ENCODE results near the gene CYB561. TPM values are rescaled to one million over a fixed set of nuclear protein-coding genes. Genes with fewer than 3 reads are reported as not detected.
"Not testable (repeated sequence)": the region's sequence is repeated elsewhere in the genome, so short reads cannot be mapped to it uniquely, and the experiment has no call there.

Gene CYB561
- total RNA-seq, 2 donors from 2014 or later = 24.4 to 27.5 TPM

DNA sequence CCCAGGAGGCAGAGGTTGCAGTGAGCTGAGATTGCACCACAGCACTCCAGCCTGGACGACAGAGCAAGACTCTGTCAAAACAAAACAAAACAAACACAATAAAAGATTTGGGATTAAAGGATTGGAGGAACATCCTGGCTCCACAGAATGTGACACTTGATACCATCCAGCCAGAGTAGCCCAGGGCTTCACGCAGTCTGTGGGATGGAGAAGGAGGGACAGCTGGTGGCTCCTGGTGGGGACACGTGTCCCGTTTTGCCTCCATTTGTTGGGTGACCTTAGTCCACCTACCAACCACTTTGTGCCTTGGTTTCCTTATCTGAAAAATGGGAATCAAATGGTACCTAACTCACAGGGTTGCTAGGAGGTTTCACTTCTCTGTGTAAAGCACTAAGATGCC, 12.4 kb upstream of the CYB561 start:
- no peak for DNase-seq
- H3K4me3 Mint-ChIP-seq = no peak overlapping the region

DNA sequence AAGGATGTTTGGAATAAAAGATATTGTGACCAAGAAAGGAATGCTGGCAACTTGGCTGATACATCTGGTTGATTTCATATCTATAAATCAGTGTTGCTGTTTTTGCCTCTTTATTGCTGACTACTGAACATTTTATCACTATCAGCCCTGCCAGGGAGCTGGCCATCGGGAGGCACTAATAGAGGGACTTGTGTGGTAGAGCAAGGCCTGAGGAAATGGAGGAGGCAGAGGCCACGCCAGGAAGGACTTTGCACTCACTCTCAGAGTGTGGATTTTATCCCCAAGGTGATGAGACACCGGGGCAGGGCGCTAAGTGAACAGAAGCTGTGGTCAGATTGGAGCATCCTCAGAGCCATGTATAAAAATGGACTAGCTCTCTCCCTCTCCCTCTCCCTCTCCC, 9.3 kb upstream of the CYB561 start:
- Mint-ChIP-seq H3K27me3 (ENCODE audit: insufficient read depth) (peaks cover 2% of the 10 kb centered on the region), H3K4me1 (peaks cover 4% of the 10 kb centered on the region), H3K36me3 (ENCODE audit: low read depth) (peaks cover 2% of the 10 kb centered on the region), H3K4me3 (no peak overlapping the region), H3K9me3 (peaks cover 12% of the 10 kb centered on the region), H3K27ac (no peak overlapping the region)
- no peak overlapping the region for H3K27ac ChIP-seq (ENCODE audit: low read depth, low read length)
- TF ChIP-seq, protein P1, sequence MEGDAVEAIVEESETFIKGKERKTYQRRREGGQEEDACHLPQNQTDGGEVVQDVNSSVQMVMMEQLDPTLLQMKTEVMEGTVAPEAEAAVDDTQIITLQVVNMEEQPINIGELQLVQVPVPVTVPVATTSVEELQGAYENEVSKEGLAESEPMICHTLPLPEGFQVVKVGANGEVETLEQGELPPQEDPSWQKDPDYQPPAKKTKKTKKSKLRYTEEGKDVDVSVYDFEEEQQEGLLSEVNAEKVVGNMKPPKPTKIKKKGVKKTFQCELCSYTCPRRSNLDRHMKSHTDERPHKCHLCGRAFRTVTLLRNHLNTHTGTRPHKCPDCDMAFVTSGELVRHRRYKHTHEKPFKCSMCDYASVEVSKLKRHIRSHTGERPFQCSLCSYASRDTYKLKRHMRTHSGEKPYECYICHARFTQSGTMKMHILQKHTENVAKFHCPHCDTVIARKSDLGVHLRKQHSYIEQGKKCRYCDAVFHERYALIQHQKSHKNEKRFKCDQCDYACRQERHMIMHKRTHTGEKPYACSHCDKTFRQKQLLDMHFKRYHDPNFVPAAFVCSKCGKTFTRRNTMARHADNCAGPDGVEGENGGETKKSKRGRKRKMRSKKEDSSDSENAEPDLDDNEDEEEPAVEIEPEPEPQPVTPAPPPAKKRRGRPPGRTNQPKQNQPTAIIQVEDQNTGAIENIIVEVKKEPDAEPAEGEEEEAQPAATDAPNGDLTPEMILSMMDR (conservative IDR thresholded peaks at IDR 0.05) = no peak
- H3K27me3 ChIP-seq (ENCODE audit: control insufficient read depth, insufficient read depth, low read length, poor library complexity, severe bottlenecking) = no peaks in the 10 kb centered on the region
- no peaks in the 10 kb centered on the region for H3K36me3 ChIP-seq (ENCODE audit: control insufficient read depth, insufficient read depth, low read length)
- H3K4me3 ChIP-seq (ENCODE audit: low read length) = no peak overlapping the region
- no peaks in the 10 kb centered on the region for H3K4me1 ChIP-seq (ENCODE audit: control insufficient read depth, insufficient read depth, low read length)
- no peaks in the 10 kb centered on the region for H3K9me3 ChIP-seq (ENCODE audit: control insufficient read depth, low read length)
- 88 to 100% methylated on average over 1 to 4 of the region's 4 CpGs for WGBS, 2 experiments (ENCODE audit: insufficient coverage in 1 of 2, insufficient read length in 1 of 2)
- no peak for DNase-seq
- no peak overlapping the region for H3K9ac ChIP-seq (ENCODE audit: extremely low read depth, low read length, poor library complexity, severe bottlenecking)

More for the DNA sequence above, 12.4 kb upstream of the CYB561 start:
- Histone ChIP-seq H3K9ac (ENCODE audit: extremely low read depth, low read length, poor library complexity, severe bottlenecking) (no peak overlapping the region), H3K4me3 (ENCODE audit: low read length) (no peak overlapping the region), H3K9me3 (ENCODE audit: control insufficient read depth, low read length) (no peaks in the 10 kb centered on the region), H3K27ac (ENCODE audit: low read depth, low read length) (no peak overlapping the region), H3K36me3 (ENCODE audit: control insufficient read depth, insufficient read depth, low read length) (no peaks in the 10 kb centered on the region), H3K27me3 (ENCODE audit: control insufficient read depth, insufficient read depth, low read length, poor library complexity, severe bottlenecking) (no peaks in the 10 kb centered on the region), H3K4me1 (ENCODE audit: control insufficient read depth, insufficient read depth, low read length) (no peaks in the 10 kb centered on the region)
- H3K36me3 Mint-ChIP-seq (ENCODE audit: low read depth) = peaks cover 2% of the 10 kb centered on the region
- peaks cover 4% of the 10 kb centered on the region for H3K4me1 Mint-ChIP-seq
- H3K9me3 Mint-ChIP-seq = peaks cover 12% of the 10 kb centered on the region
- 78 to 94% methylated on average over 3 to 4 of the region's 4 CpGs for WGBS, 2 experiments (ENCODE audit: insufficient coverage in 1 of 2, insufficient read length in 1 of 2)
- no peak overlapping the region for H3K27ac Mint-ChIP-seq
- H3K27me3 Mint-ChIP-seq (ENCODE audit: insufficient read depth) = peaks cover 2% of the 10 kb centered on the region
- TF ChIP-seq, protein P1 (conservative IDR thresholded peaks at IDR 0.05) = no peak

DNA sequence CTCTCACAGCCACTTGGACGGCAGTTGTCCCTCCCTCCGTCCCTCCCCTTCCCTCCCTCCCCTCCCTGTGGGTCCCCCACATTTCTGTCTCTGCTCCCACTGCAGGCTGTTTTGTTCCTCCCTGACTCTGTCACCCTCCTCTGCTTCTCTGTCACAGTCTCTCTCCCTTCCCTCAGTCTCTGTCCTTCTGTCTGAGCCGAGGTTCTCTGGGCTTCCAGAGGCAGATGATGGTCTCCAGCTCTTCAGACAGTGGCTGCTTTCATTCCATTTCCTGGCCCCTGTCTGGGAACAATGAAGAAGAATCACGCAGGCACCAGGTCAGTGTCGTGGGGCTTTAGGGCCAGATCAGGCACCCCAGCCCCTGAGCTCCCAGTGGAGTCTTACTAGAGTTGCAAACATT, 8.8 kb upstream of the CYB561 start:
- Histone ChIP-seq H3K27ac (ENCODE audit: low read depth, low read length) (no peak overlapping the region), H3K27me3 (ENCODE audit: control insufficient read depth, insufficient read depth, low read length, poor library complexity, severe bottlenecking) (no peaks in the 10 kb centered on the region), H3K9ac (ENCODE audit: extremely low read depth, low read length, poor library complexity, severe bottlenecking) (no peak overlapping the region), H3K9me3 (ENCODE audit: control insufficient read depth, low read length) (no peaks in the 10 kb centered on the region), H3K4me1 (ENCODE audit: control insufficient read depth, insufficient read depth, low read length) (no peaks in the 10 kb centered on the region), H3K4me3 (ENCODE audit: low read length) (no peak overlapping the region), H3K36me3 (ENCODE audit: control insufficient read depth, insufficient read depth, low read length) (no peaks in the 10 kb centered on the region)
- Mint-ChIP-seq H3K36me3 (ENCODE audit: low read depth) (peaks cover 2% of the 10 kb centered on the region), H3K4me1 (peaks cover 2% of the 10 kb centered on the region), H3K9me3 (peaks cover 12% of the 10 kb centered on the region), H3K27ac (no peak overlapping the region), H3K27me3 (ENCODE audit: insufficient read depth) (peaks cover 3% of the 10 kb centered on the region), H3K4me3 (no peak overlapping the region)
- TF ChIP-seq, protein P1 (conservative IDR thresholded peaks at IDR 0.05) = no peak
- DNase-seq = no peak
- WGBS, 2 experiments (ENCODE audit: insufficient coverage in 1 of 2, insufficient read length in 1 of 2) = 88 to 95% methylated on average over 4 to 5 of the region's 5 CpGs

DNA sequence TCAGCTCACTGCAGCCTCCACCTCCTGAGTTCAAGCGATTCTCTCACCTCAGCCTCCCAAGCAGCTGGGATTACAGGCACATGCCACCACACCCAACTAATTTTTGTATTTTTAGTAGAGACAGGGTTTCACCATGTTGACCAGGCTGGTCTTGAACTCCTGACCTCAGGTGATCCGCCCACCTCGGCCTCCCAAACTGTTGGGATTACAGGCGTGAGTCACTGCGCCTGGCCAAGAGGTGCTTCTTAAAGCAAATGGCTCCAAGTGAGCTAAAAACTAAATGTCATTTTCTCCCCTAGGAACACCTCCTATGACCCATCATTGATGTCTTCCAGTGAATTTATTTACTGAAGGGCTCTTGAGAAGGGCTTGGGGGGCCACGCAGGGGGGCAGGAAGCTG, 8.3 kb upstream of the CYB561 start:
- not testable (repeated sequence) for H3K27ac ChIP-seq (ENCODE audit: low read depth, low read length); H3K27me3 Mint-ChIP-seq (ENCODE audit: insufficient read depth); H3K4me3 Mint-ChIP-seq; H3K4me3 ChIP-seq (ENCODE audit: low read length); H3K9ac ChIP-seq (ENCODE audit: extremely low read depth, low read length, poor library complexity, severe bottlenecking); H3K36me3 Mint-ChIP-seq (ENCODE audit: low read depth); DNase-seq; H3K4me1 Mint-ChIP-seq; H3K9me3 ChIP-seq (ENCODE audit: control insufficient read depth, low read length); H3K27me3 ChIP-seq (ENCODE audit: control insufficient read depth, insufficient read depth, low read length, poor library complexity, severe bottlenecking); H3K4me1 ChIP-seq (ENCODE audit: control insufficient read depth, insufficient read depth, low read length); H3K36me3 ChIP-seq (ENCODE audit: control insufficient read depth, insufficient read depth, low read length); H3K27ac Mint-ChIP-seq
- WGBS, 2 experiments (ENCODE audit: insufficient coverage in 1 of 2, insufficient read length in 1 of 2) = 81 to 89% methylated on average over 5 to 6 of the region's 6 CpGs
- H3K9me3 Mint-ChIP-seq = peaks cover 12% of the 10 kb centered on the region
